Neural progenitor cell (in vitro differentiated cells): Measurements from ENCODE around the gene CRMP1. TPM values are rescaled to one million over a fixed set of nuclear protein-coding genes. Genes with fewer than 3 reads are reported as not detected.

Experiments used
- DNase-seq: peaks from one replicate; pipeline ENCODE4 v3.0.0-alpha.2; 2016; ENCODE audit warnings: low spot score
- H2AFZ ChIP-seq: fragments of 200-600 bp; sonication (generic); replicated peaks from 2 replicates; pipeline ENCODE4 v1.6.1; 2016; ENCODE audit warnings: antibody characterized with exemption
- H3F3A ChIP-seq: fragments of 200-600 bp; sonication (generic); 2 replicates; pipeline ENCODE4 v1.6.1; 2016; ENCODE audit warnings: antibody characterized with exemption, low read depth
- H3K27ac ChIP-seq: fragments of 200-600 bp; sonication (generic); 2 replicates; pipeline ENCODE4 v1.5.1; 2016; ENCODE audit warnings: mild to moderate bottlenecking
- H3K27me3 ChIP-seq: fragments of 200-600 bp; sonication (generic); 2 replicates; pipeline ENCODE4 v1.6.1; 2016; ENCODE audit warnings: mild to moderate bottlenecking, moderate library complexity
- H3K36me3 ChIP-seq: fragments of 200-600 bp; sonication (generic); 2 replicates; pipeline ENCODE4 v1.5.1; 2016
- H3K4me1 ChIP-seq: fragments of 200-600 bp; sonication (generic); 2 replicates; pipeline ENCODE4 v1.6.1; 2016; ENCODE audit warnings: mixed run types
- H3K4me2 ChIP-seq: fragments of 200-600 bp; sonication (generic); 2 replicates; pipeline ENCODE4 v1.6.1; 2016
- H3K4me3 ChIP-seq: fragments of 200-600 bp; sonication (generic); 2 replicates; pipeline ENCODE4 v1.5.1; 2016
- H3K79me2 ChIP-seq: fragments of 200-600 bp; sonication (generic); 2 replicates; pipeline ENCODE4 v1.6.1; 2016; ENCODE audit warnings: low read depth
- H3K9ac ChIP-seq: fragments of 200-600 bp; sonication (generic); 2 replicates; pipeline ENCODE4 v1.6.1; 2016
- H3K9me3 ChIP-seq: fragments of 200-600 bp; sonication (generic); 2 replicates; pipeline ENCODE4 v1.5.1; 2016; ENCODE audit warnings: low read depth
- H4K20me1 ChIP-seq: fragments of 200-600 bp; sonication (generic); 2 replicates; pipeline ENCODE4 v1.6.1; 2016; ENCODE audit warnings: low read depth
- H3K27ac Mint-ChIP-seq: 3 replicates; pipeline ENCODE4 v1.8.0; 2021; ENCODE audit warnings: mixed read lengths
- H3K27me3 Mint-ChIP-seq: 2 replicates; pipeline ENCODE4 v1.8.0; 2022; ENCODE audit warnings: low read depth, mild to moderate bottlenecking, inconsistent platforms, moderate library complexity, mixed read lengths; ENCODE audit not compliant: insufficient read depth
- H3K36me3 Mint-ChIP-seq: 3 replicates; pipeline ENCODE4 v1.8.0; 2021; ENCODE audit warnings: mixed read lengths
- H3K4me1 Mint-ChIP-seq: 3 replicates; pipeline ENCODE4 v1.8.0; 2021; ENCODE audit warnings: mixed read lengths
- H3K4me3 Mint-ChIP-seq: 3 replicates; pipeline ENCODE4 v1.8.0; 2021; ENCODE audit warnings: mild to moderate bottlenecking, moderate library complexity, mixed read lengths
- H3K9me3 Mint-ChIP-seq: 3 replicates; pipeline ENCODE4 v1.8.0; 2020; ENCODE audit warnings: mixed read lengths
- CTCF ChIP-seq: fragments of 200-600 bp; sonication (generic); IDR thresholded peaks from 2 replicates; pipeline ENCODE4 v1.5.1; 2017; ENCODE audit warnings: antibody characterized with exemption, mild to moderate bottlenecking
- EZH2 ChIP-seq: fragments of 200-600 bp; sonication (generic); IDR thresholded peaks from 2 replicates; pipeline ENCODE4 v1.6.1; 2017; ENCODE audit warnings: antibody characterized with exemption, mild to moderate bottlenecking, moderate library complexity
- EZH2phosphoT487 ChIP-seq: fragments of 200-600 bp; sonication (generic); IDR thresholded peaks from 2 replicates; pipeline ENCODE4 v1.6.1; 2017; ENCODE audit warnings: antibody characterized with exemption
- total RNA-seq: library from RNA; depleted of rRNA; stranded (reverse); fragments of >200 nt; gene quantifications from 2 replicates; pipeline ENCODE4 v1.2.3, GENCODE V29; 2015; ENCODE audit warnings: low replicate concordance

Gene CRMP1
- total RNA-seq, 1 donor from 2014 or later, result 91.4 TPM

GRCh38 chr4:5787311-5787710 is 105.6 kb downstream of the CRMP1 start:
- Mint-ChIP-seq H3K27me3 (peaks cover 7% of the 10 kb centered on the region), H3K9me3 (no peaks in the 10 kb centered on the region), H3K36me3 (peaks cover 36% of the 10 kb centered on the region), H3K27ac (no peak overlapping the region), H3K4me1 (no peaks in the 10 kb centered on the region), H3K4me3 (no peak overlapping the region)
- H3K79me2 ChIP-seq, result no peaks in the 10 kb centered on the region
- no peak overlapping the region for H3K4me2 ChIP-seq
- H3F3A ChIP-seq, result peaks cover 8% of the 10 kb centered on the region
- no peak for DNase-seq
- H3K9ac ChIP-seq, result no peak overlapping the region
- H3K27me3 ChIP-seq, result no peaks in the 10 kb centered on the region
- no peak overlapping the region for H3K4me3 ChIP-seq
- H2AFZ ChIP-seq, result no peak overlapping the region
- H3K4me1 ChIP-seq, result peaks cover 10% of the 10 kb centered on the region
- H3K9me3 ChIP-seq, result no peaks in the 10 kb centered on the region
- H3K27ac ChIP-seq, result no peak overlapping the region
- H4K20me1 ChIP-seq, result peaks cover 2% of the 10 kb centered on the region
- no peak for TF ChIP-seq EZH2phosphoT487
- no peak for TF ChIP-seq CTCF
- no peaks in the 10 kb centered on the region for H3K36me3 ChIP-seq

GRCh38 chr4:5785806-5786680 is 106.8 kb downstream of the CRMP1 start:
- Histone ChIP-seq H3K79me2 (no peaks in the 10 kb centered on the region), H4K20me1 (peaks cover 2% of the 10 kb centered on the region), H3K27ac (no peak overlapping the region), H3K36me3 (no peaks in the 10 kb centered on the region), H3F3A (peaks cover 8% of the 10 kb centered on the region), H2AFZ (no peak overlapping the region), H3K4me3 (no peak overlapping the region), H3K27me3 (no peaks in the 10 kb centered on the region), H3K9ac (no peak overlapping the region), H3K4me1 (peaks cover 10% of the 10 kb centered on the region), H3K4me2 (no peak overlapping the region), H3K9me3 (no peaks in the 10 kb centered on the region)
- no peak for TF ChIP-seq CTCF
- no peak for TF ChIP-seq EZH2phosphoT487
- no peak for TF ChIP-seq EZH2
- Mint-ChIP-seq H3K27me3 (peaks cover 9% of the 10 kb centered on the region), H3K27ac (no peak overlapping the region), H3K4me3 (no peak overlapping the region), H3K4me1 (no peaks in the 10 kb centered on the region), H3K36me3 (peaks cover 36% of the 10 kb centered on the region), H3K9me3 (no peaks in the 10 kb centered on the region)
- no peak for DNase-seq

- Mint-ChIP-seq H3K36me3 (peaks cover 36% of the 10 kb centered on the region), H3K4me3 (no peak overlapping the region), H3K4me1 (no peaks in the 10 kb centered on the region), H3K9me3 (no peaks in the 10 kb centered on the region), H3K27me3 (peaks cover 10% of the 10 kb centered on the region), H3K27ac (no peak overlapping the region)
- H3K4me1 ChIP-seq, result peaks cover 10% of the 10 kb centered on the region
- DNase-seq, result peak; percentile 55
- no peak overlapping the region for H3K4me2 ChIP-seq
- H3K79me2 ChIP-seq, result no peaks in the 10 kb centered on the region
- no peaks in the 10 kb centered on the region for H3K9me3 ChIP-seq
- peaks cover 8% of the 10 kb centered on the region for H3F3A ChIP-seq
- no peak overlapping the region for H3K9ac ChIP-seq
- no peak overlapping the region for H3K27ac ChIP-seq
- TF ChIP-seq EZH2, result no peak
- no peak for TF ChIP-seq EZH2phosphoT487
- no peak for TF ChIP-seq CTCF
- no peaks in the 10 kb centered on the region for H3K27me3 ChIP-seq
- no peaks in the 10 kb centered on the region for H3K36me3 ChIP-seq
- no peaks in the 10 kb centered on the region for H4K20me1 ChIP-seq
- H3K4me3 ChIP-seq, result no peak overlapping the region
- H2AFZ ChIP-seq, result no peak overlapping the region
Measured at GRCh38 chr4:5784960-5785611, 107.8 kb downstream of the CRMP1 start.
